Measurements from ENCODE around the gene CHST6. TPM values are rescaled to one million over a fixed set of nuclear protein-coding genes. Genes with fewer than 3 reads are reported as not detected.

The CHST6 gene
- total and polyA plus RNA-seq, 3 donors from 2014 or later, result 1.1 to 9.4 (median 6.1) TPM

DNA sequence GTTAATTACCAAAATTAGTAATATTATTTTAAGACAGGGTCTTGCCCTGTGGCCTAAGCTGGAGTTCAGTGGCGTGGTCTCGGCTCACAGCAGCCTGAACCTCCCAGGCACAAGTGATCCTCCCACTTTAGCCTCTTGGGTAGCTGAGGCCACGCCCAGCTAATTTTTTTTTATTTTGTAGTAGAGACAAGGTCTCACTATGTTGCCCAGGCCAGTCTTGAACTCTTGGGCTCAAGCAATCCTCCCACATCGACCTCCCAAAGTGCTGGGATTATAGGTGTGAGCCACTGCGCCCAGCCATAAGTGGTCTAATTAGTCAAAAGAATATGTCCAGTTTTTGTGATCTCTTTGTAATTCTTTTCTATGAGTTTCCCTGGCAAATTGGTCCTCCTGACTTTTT is 49.9 kb downstream of the CHST6 start:
- 85 to 89% methylated on average over 4 to 5 of the region's 5 CpGs for WGBS, 2 donors
- TF ChIP-seq CTCF (IDR thresholded peaks at IDR 0.05) (no peak), POLR2A (IDR thresholded peaks at IDR 0.05) (no peak)
- H3K27ac ChIP-seq, result no peak overlapping the region
- no peak for DNase-seq
- no peaks in the 10 kb centered on the region for H3K9me3 ChIP-seq
- no peaks in the 10 kb centered on the region for H3K36me3 ChIP-seq (ENCODE audit: low read depth, missing control alignments)
- no peak overlapping the region for H3K4me3 ChIP-seq
- H3K4me1 ChIP-seq, result no peaks in the 10 kb centered on the region
- intact Hi-C loops (cut with DNase I; ENCODE audit: low total_unique reads), result no loop called here
- no peaks in the 10 kb centered on the region for H3K27me3 ChIP-seq

- DNase-seq, result no peak
- intact Hi-C loops (cut with DNase I; ENCODE audit: low total_unique reads), result no loop called here
- WGBS, 2 donors, result 82 to 86% methylated on average over 3 of the region's 3 CpGs
Observed at GRCh38 chr16:75443298-75443697, 51.9 kb downstream of the CHST6 start.

GRCh38 chr16:75433732-75434413 is 61.4 kb downstream of the CHST6 start:
- DNase-seq, result peak; percentile 78
- intact Hi-C loops (cut with DNase I; ENCODE audit: low total_unique reads), result no loop called here
- Histone ChIP-seq H3K4me1 (no peaks in the 10 kb centered on the region), H3K27ac (peak overlapping the region; percentile 93 to 98), H3K4me3 (peak overlapping the region; percentile 68 to 88), H3K36me3 (ENCODE audit: low read depth, missing control alignments) (no peaks in the 10 kb centered on the region), H3K27me3 (no peaks in the 10 kb centered on the region), H3K9me3 (no peaks in the 10 kb centered on the region)
- TF ChIP-seq POLR2A (IDR thresholded peaks at IDR 0.05), result no peak
- TF ChIP-seq CTCF (IDR thresholded peaks at IDR 0.05), result no peak
- WGBS, 2 donors, result 1 to 4% methylated on average over 32 of the region's 32 CpGs

More at GRCh38 chr16:75443298-75443697, 51.9 kb downstream of the CHST6 start:
- no peaks in the 10 kb centered on the region for H3K4me1 ChIP-seq
- H3K4me3 ChIP-seq, result no peak overlapping the region
- H3K36me3 ChIP-seq (ENCODE audit: low read depth, missing control alignments), result no peaks in the 10 kb centered on the region
- no peaks in the 10 kb centered on the region for H3K27me3 ChIP-seq
- H3K9me3 ChIP-seq, result no peaks in the 10 kb centered on the region
- no peak for TF ChIP-seq POLR2A (IDR thresholded peaks at IDR 0.05)
- no peak for TF ChIP-seq CTCF (IDR thresholded peaks at IDR 0.05)
- no peak overlapping the region for H3K27ac ChIP-seq

DNA sequence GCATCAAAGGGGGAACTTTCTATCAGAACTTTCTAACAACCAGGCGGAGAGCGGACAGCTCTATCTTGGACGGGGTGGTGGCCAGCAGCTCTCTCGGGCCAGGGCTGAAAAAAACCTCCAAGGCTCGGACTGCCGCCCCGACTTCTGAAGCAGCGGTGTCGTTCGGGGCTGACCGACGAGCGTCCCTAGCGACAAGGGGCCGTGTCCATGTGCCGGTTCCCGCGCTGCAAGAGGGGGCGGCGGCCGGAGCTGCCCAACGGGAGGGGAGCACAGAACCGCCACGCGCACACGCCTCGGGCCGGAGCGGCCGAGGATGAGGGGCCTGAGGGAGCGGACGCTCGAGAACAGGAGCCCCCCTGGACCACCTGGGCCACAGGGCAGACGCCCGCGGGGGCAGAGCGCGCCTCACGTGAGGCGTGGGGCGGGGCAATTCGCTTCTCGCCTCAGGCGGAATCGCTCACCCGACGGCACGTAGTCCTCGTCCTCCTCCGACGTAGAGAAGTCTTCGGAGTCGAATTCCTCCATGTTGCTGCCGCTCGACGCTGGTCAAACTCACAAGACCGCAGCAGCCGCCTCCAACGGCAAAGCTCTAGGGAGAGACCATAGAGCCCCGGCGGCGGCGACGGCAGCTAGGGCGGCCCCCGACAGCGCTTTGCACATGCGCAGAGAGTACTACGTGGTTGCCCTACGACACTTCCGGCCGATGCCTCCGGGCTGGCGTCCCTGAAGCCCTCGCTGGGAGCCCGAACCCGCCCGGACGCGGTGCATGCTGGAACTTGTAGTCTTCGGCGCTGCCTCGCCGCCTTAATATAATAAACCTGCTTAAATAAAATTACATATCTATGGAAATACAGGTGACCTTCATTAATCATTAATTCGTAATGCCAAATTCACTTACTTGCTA is 62.2 kb downstream of the CHST6 start, which contains the start of gene CFDP1:
Gene CFDP1 (minus strand): TSS at position 676 of the 904 bp plus-strand sequence. CDS start 151 bp downstream, at position 525.
- peak; percentile 97 for DNase-seq
- intact Hi-C loops (cut with DNase I; ENCODE audit: low total_unique reads), result no loop called here
- H3K4me3 ChIP-seq, result peak within 1 kb of the TSS; percentile 68 to 88
- no peaks in the 10 kb centered on the region for H3K36me3 ChIP-seq (ENCODE audit: low read depth, missing control alignments)
- peak within 1 kb of the TSS; percentile 93 to 98 for H3K27ac ChIP-seq
- 0% methylated on average over 27 to 67 of the region's 85 CpGs for WGBS, 2 donors
- no peaks in the 10 kb centered on the region for H3K9me3 ChIP-seq
- TF ChIP-seq CTCF (IDR thresholded peaks at IDR 0.05) (peak in 1 of 3 experiments; percentile 2), POLR2A (IDR thresholded peaks at IDR 0.05) (no peak)
- no peaks in the 10 kb centered on the region for H3K4me1 ChIP-seq
- no peaks in the 10 kb centered on the region for H3K27me3 ChIP-seq
